ENCODE measurements around the gene SPATA13.
"Not testable (repeated sequence)": the region's sequence is repeated elsewhere in the genome, so short reads cannot be mapped to it uniquely, and the experiment has no call there.

The SPATA13 gene

GRCh38 chr13:24323036-24323738 is 162.7 kb downstream of the SPATA13 start:
- FAIRE-seq, result no peak

GRCh38 chr13:24323739-24324075 is 163.2 kb downstream of the SPATA13 start:
- no peak for FAIRE-seq

DNA sequence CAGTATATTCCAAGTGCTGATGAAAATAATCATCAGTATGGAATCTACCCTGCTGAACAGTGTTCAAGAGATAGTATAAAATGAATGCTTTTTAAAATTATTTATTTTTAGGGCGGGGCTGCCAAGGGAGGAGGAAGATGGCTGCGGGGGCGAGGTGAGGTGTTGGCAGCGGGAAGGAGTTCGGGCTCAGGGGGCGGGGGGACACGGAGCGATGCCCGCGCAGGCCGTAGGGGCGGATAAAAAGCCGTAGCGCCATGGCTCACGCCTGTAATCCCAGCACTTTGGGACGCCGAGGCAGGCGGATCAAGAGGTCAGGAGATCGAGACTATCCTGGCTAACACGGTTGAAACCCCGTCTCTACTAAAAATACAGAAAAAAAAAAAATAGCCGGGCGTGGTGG is 167.1 kb downstream of the SPATA13 start:
- not testable (repeated sequence) for FAIRE-seq

GRCh38 chr13:24328145-24328544 is 167.6 kb downstream of the SPATA13 start:
- FAIRE-seq, result no peak

- no peak for FAIRE-seq
These were observed 178.2 kb downstream of the SPATA13 start for GRCh38 chr13:24338721-24339120.

DNA sequence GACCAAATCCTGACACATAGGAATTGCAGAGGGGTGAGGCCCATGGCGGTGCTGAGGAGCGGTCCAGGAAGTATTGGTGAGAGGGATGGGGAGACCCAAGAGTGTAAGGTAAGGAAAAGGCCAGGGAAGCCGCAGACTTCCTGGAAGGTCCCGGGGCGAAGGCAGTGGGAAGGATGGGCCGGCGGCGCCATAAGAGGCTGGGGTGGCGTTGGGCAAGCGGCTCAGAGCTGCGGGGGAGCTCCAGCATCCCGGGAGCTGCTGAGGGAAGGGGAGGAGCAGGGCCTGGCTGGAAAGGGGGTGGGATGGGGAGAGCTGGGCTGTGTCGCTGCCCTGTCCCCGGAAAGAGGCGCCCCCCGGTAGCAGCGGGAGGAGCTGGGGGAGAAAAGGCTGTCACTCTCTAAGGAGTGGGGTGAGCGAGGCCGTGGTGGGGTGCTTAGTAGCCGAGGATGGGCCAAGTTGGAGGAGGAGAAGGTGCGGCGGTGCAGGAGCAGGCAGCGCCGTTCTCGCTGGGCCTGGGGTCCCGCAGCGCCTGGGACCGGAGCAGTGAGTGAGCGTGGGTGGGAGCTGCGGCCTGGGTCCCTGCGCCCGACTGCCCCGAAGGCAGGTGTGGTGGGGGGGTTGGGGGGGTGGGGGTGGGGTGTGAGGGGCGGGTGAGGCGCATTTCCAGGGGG is 179.6 kb downstream of the SPATA13 start:
- FAIRE-seq, result no peak

DNA sequence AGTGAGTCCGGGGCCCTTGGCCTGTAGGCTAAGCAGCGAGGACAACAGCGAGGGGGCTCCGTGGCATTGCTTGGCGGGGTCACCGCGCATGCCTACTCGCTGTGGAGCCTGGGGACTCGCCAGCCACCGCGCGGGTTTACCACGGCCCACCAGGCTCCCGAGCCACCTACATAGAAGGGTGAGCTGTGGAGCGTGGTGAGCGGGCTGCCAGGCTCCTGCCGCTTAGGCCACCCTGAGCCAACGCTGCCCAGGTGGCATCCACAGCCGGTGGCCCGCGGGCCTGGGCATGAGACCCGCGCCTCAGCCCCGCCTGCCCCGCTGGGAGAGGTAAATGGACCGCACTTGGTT is 180.1 kb downstream of the SPATA13 start:
- no peak for FAIRE-seq

GRCh38 chr13:24341439-24341838 is 180.9 kb downstream of the SPATA13 start:
- no peak for FAIRE-seq

DNA sequence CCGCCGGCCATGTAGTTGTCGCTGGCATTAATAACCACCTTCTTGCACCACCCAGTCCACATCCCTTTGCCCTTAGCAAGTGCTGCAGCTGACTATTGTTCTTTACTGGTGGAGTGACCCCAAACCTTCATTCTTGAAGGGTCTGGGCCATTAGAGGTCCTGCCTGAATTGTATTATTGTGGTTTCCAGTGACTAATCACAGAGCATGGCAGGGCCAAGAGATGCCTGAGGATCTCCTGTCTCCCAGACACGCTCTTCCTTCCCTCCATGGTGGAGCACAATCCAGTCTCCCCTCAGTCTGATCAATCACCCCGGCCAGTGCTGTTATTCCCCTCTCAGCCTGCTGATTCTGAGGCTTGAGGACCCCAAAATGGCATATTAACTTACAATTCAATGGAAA is 187.9 kb downstream of the SPATA13 start:
- no peak for FAIRE-seq

DNA sequence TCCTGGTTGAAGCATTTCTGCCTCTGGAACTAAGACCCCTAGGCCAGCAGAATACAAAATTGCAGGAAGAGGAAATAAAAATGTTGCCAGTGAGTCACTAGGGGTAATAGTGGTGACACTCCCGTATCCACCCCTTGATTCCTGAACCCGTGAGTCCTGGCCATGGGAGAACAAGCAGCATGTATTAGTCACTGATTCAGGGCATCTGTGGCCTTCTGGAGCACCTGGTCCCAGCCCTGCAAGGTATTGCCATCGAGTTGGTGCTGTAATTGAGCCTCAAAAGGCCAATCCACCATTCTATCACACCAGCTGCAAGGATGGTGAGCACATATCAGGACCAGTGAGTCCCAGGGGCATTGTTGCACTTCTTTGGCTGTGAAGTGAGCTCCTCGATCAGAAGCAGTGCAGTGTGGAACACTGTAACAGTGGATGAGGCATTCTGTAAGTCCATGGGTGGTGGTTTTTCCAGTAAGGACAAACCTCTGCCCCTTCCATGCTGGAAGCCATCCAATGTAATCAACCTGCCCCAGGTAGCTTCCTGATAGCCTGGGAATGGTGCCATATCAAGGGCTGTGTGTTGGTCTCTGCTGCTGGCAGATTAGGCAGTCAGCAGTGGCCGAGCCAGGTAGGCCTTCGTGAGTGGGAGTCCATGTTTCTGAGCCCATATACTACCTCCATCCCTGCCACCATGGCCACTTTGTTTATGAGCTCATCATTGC is 188.4 kb downstream of the SPATA13 start:
- no peak for FAIRE-seq

DNA sequence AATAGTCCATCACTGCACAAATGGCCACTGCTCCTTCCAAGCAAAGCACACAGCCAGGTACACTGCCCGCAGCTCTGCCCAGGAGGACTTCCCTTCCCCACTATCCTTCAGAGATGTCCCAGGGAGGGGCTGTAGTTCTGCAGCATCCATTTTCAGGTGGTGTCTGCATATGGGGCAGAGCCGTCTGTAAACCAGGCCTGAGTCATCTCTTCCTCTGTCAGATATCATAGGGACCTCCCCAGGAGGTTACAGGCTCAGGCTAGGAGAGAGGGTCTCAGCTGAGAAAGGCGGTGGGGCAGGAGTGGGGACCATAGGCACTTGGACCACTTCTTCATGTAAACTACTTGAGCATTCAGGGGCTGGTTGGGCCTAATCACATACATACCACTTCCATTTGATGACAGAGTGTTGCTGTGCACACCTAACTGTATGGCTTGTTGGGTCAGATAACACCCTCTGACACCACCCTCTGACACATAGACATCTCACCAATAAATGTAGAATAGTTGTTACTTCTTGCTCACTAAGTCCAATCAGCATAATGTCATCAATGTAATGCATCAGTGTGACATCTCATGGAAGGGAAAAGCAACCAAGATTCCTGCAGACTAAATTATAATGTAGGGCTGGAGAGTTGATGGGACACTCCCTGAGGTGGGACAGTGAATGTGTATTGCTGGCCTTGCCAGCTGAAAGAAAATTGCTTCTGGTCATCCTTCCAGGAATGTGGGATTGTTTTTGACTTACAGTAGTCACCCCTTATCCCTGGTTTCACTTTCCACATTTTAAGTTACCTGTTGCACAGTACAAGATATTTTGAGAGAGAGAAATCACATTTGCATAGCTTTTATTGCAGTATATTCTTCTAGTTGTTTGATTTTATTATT is 189.5 kb downstream of the SPATA13 start:
- FAIRE-seq, result peak; percentile 80

GRCh38 chr13:24351423-24351822 is 190.9 kb downstream of the SPATA13 start:
- FAIRE-seq, result no peak

- FAIRE-seq, result no peak
These were observed 193.2 kb downstream of the SPATA13 start for GRCh38 chr13:24353736-24354135.

- no peak for FAIRE-seq
These were observed 194.6 kb downstream of the SPATA13 start for GRCh38 chr13:24355103-24355502.

GRCh38 chr13:24356270-24356669 is 195.8 kb downstream of the SPATA13 start:
- no peak for FAIRE-seq
